K562 (cell line): Measurements from ENCODE around the gene MYADM. TPM values are rescaled to one million over a fixed set of nuclear protein-coding genes. Genes with fewer than 3 reads are reported as not detected.

Source experiments
- ATAC-seq: fragments of 200-7000 bp; cut with Tn5 transposase; 3 replicates; pipeline ENCODE4 v1.9.1; 2020; ENCODE audit warnings: moderate library complexity
- BruUV-seq: library from RNA; stranded (reverse); fragments of 400-500 nt; replicated peaks from 2 replicates; lab custom pipeline; 2021; lab: Mats Ljungman, UMichigan
- CTCF ChIA-PET: fragments of 300-600 bp; formaldehyde crosslinking; extraction: SDS; loops from one replicate; lab custom pipeline; 2021; ENCODE audit warnings: low intra/inter-chr PET ratio; lab: Yijun Ruan, JAX
- POLR2A ChIA-PET: fragments of 300-600, 350-650 bp; sonication (Branson Sonifier 250); formaldehyde crosslinking; extraction: SDS; loops from one replicate; lab custom pipeline; 2021; ENCODE audit warnings: antibody characterized with exemption, inconsistent platforms; lab: Yijun Ruan, JAX
- DNase-seq, 4 experiments: peaks; one replicate each; pipeline versions ENCODE4 v3.0.0 to v3.0.0-alpha.2; 2011 to 2018; ENCODE audit warnings: low spot score in 3 of 4, mixed read lengths in 3 of 4; ENCODE audit errors: extremely low read depth in 1 of 4
- FAIRE-seq: peaks from 2 replicates; lab custom pipeline; 2011; peaks lifted over from hg19 to GRCh38; lab: Jason Lieb, UNC
- H2AFZ ChIP-seq: 2 replicates; pipeline ENCODE4 v1.6.0; 2011; ENCODE audit warnings: low read depth, low read length, control low read depth, inconsistent platforms
- H3K27ac ChIP-seq: fragments of 200-600 bp; 3 replicates; pipeline ENCODE4 v1.8.0; 2011; ENCODE audit warnings: low read depth, mild to moderate bottlenecking, control low read depth, inconsistent platforms, low read length, moderate library complexity, mixed read lengths; ENCODE audit errors: extremely low read depth
- H3K27me3 ChIP-seq, 2 experiments: fragments of 300-600 bp in 1 of 2; 2 replicates in 1 of 2; 3 replicates in 1 of 2; pipeline versions ENCODE4 v1.6.0 to v1.8.0; 2011; ENCODE audit warnings: inconsistent platforms in 2 of 2, low read length in 2 of 2, mild to moderate bottlenecking in 1 of 2, mixed read lengths in 1 of 2, moderate library complexity in 1 of 2; ENCODE audit not compliant: control insufficient read depth in 2 of 2, insufficient read depth in 2 of 2
- H3K36me3 ChIP-seq: fragments of 300-600 bp; 3 replicates; pipeline ENCODE4 v1.8.0; 2011; ENCODE audit warnings: mild to moderate bottlenecking, low read length, inconsistent platforms; ENCODE audit not compliant: control insufficient read depth, insufficient read depth
- H3K4me1 ChIP-seq, 2 experiments: fragments of 200-600 bp in 1 of 2; replicated peaks in 1 of 2; 2 replicates in 1 of 2; 3 replicates in 1 of 2; pipeline versions ENCODE4 v1.5.1 to v1.8.0; 2011; ENCODE audit warnings: inconsistent platforms in 2 of 2, low read length in 2 of 2, mild to moderate bottlenecking in 1 of 2, mixed read lengths in 1 of 2, moderate library complexity in 1 of 2; ENCODE audit not compliant: control insufficient read depth in 2 of 2, insufficient read depth in 2 of 2
- H3K4me2 ChIP-seq: 2 replicates; pipeline ENCODE4 v1.6.1; 2011; ENCODE audit warnings: low read length, control low read depth, inconsistent platforms, mixed read lengths; ENCODE audit not compliant: insufficient read depth
- H3K4me3 ChIP-seq: fragments of 200-600 bp; sonication (generic), shearing (Covaris generic); 2 replicates; pipeline ENCODE4 v1.5.1; 2016; ENCODE audit warnings: control low read depth, inconsistent platforms
- H3K79me2 ChIP-seq: fragments of 200-600 bp; 3 replicates; pipeline ENCODE4 v1.8.0; 2011; ENCODE audit warnings: low read length, inconsistent platforms; ENCODE audit not compliant: control insufficient read depth, insufficient read depth
- H3K9ac ChIP-seq, 2 experiments: 2 replicates each; pipeline versions ENCODE4 v1.6.0 to v1.6.1; 2011; ENCODE audit warnings: low read depth in 2 of 2, low read length in 2 of 2, control low read depth in 1 of 2, inconsistent platforms in 1 of 2, mild to moderate bottlenecking in 1 of 2, mixed read lengths in 1 of 2; ENCODE audit not compliant: insufficient read depth in 1 of 2
- H3K9me1 ChIP-seq: one replicate; pipeline ENCODE4 v1.6.0; 2011; ENCODE audit warnings: inconsistent platforms, mild to moderate bottlenecking, low read length, moderate library complexity; ENCODE audit not compliant: control insufficient read depth, insufficient read depth
- H3K9me3 ChIP-seq: replicated peaks from 2 replicates; pipeline ENCODE4 v1.5.1; 2011; ENCODE audit warnings: low read depth, low read length, inconsistent platforms; ENCODE audit not compliant: control insufficient read depth, insufficient read depth
- H4K20me1 ChIP-seq: replicated peaks from 2 replicates; pipeline ENCODE4 v1.6.1; 2011; ENCODE audit warnings: low read length, inconsistent platforms, mixed read lengths; ENCODE audit not compliant: control insufficient read depth, insufficient read depth
- ARID1B ChIP-seq: fragments of 450-650 bp; IDR thresholded peaks from 2 replicates; pipeline ENCODE4 v1.6.1; 2016; ENCODE audit warnings: antibody characterized with exemption, mild to moderate bottlenecking, inconsistent platforms
- BDP1 ChIP-seq: IDR thresholded peaks from 3 replicates; pipeline ENCODE4 v1.6.1; 2011; ENCODE audit not compliant: insufficient read length, insufficient read depth
- KAT2B ChIP-seq: IDR thresholded peaks from one replicate; pipeline ENCODE4 v1.6.1; 2012; ENCODE audit warnings: low read depth, mild to moderate bottlenecking, control low read depth, inconsistent platforms, low read length, moderate library complexity
- KDM2B ChIP-seq: fragments of 250-450 bp; sonication (Bioruptor Pico); IDR thresholded peaks from 2 replicates; pipeline ENCODE4 v1.8.0; 2021; ENCODE audit warnings: mild to moderate bottlenecking, moderate library complexity
- RBFOX2 ChIP-seq: fragments of 200-400 bp; formaldehyde crosslinking; IDR thresholded peaks from 2 replicates; pipeline ENCODE4 v1.6.1; 2017; ENCODE audit warnings: low read depth, mild to moderate bottlenecking, low read length, moderate library complexity
- ZZZ3 ChIP-seq: fragments of 450-650 bp; IDR thresholded peaks from 2 replicates; pipeline ENCODE4 v1.6.1; 2016; ENCODE audit warnings: antibody characterized with exemption, mild to moderate bottlenecking, moderate library complexity
- WGBS: fragments of 100-300 bp; shearing (Covaris generic); methylation state at CpG from one replicate; pipeline ENCODE4 v1.1.6; 2016; ENCODE audit warnings: low coverage, mixed read lengths; ENCODE audit not compliant: insufficient coverage; ENCODE audit errors: missing lambda C conversion rate; 5-methylcytosine and 5-hydroxymethylcytosine counted together
- in situ Hi-C: fragments of 300-500 bp; cut with MboI; formaldehyde crosslinking; loops from 4 replicates; pipeline ENCODE4 v1.15.0; 2018; ENCODE audit warnings: inconsistent platforms, mixed read lengths
- intact Hi-C: fragments of 100-400 bp; cut with micrococcal nuclease; formaldehyde crosslinking; loops from 2 replicates; pipeline ENCODE4 v1.14.2; 2022
- polyA plus RNA-seq, 8 experiments: library from polyadenylated mRNA; depleted of rRNA in 4 of 8; stranded (reverse) in 5 of 8; unstranded in 3 of 8; fragments of >200 nt; fragmentation: Nextera tagmentation in 2 of 8; fragmentation: Illumina TruSeq in 1 of 8; extraction: Ambion mirVana in 2 of 8; extraction: Trizol in 1 of 8; gene quantifications; 2 replicates each; pipeline versions ENCODE4 v1.2.1 to v1.2.3, GENCODE V29; 2011 to 2014; ENCODE audit warnings: inconsistent platforms in 1 of 8, missing spikeins in 1 of 8
- total RNA-seq, 7 experiments: library from RNA; depleted of rRNA in 6 of 7; stranded (reverse); fragments of >200 nt in 6 of 7; fragmentation: Illumina TruSeq in 2 of 7; extraction: Trizol in 2 of 7; gene quantifications; 2 replicates each; pipeline versions ENCODE4 v1.2.1 to v1.2.3, GENCODE V29; 2011 to 2021; ENCODE audit warnings: low replicate concordance in 1 of 7

MYADM gene
- total and polyA plus RNA-seq, 9 of the 15 experiments (the other 6 are each of a cell fraction or from before 2014, with no cell fraction given) = 4.5 to 70.3 (median 14.4) TPM

DNA sequence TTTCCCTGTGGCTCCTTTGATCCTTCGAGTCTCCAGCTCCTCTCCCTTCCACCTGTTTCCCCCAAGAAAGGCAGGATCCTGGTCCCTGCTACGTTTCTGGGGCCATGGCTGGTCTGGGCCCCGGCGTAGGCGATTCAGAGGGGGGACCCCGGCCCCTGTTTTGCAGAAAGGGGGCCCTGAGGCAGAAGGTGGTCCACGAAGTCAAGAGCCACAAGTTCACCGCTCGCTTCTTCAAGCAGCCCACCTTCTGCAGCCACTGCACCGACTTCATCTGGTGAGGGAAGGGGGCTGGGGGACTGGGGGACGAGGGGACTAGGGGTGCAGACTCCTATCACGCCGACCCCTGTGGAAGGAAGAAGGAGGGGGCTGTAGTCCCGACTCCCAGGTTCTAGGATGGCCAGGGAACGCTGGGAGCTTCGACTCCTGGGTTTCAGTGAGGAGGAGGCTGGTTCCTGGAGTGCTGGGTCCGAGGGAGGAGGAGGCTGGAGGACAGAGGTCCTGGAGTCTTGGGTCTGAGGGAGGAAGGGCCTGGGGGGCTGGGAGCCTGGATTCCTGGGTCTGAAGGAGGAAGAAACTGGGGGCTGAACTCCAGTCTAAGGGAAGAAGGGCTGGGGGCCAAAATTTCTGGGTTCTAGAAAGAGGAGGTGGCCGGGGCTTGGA is 14.8 kb downstream of the MYADM start:
- Histone ChIP-seq H3K9me3 (no peaks in the 10 kb centered on the region), H3K36me3 (no peaks in the 10 kb centered on the region), H3K27me3 (peaks cover 15 to 17% of the 10 kb centered on the region in 2 experiments; a peak in 4 of 5 replicates), H3K4me1 (peaks cover 0 to 36% of the 10 kb centered on the region in 2 experiments; a peak in 3 of 5 replicates), H2AFZ (peak overlapping the region; percentile 38), H4K20me1 (no peaks in the 10 kb centered on the region), H3K4me2 (no peak overlapping the region), H3K4me3 (peak overlapping the region; percentile 34)
- ATAC-seq = no peak
- 33% methylated on average over 7 of the region's 18 CpGs for WGBS
- no TSS peak for BruUV-seq
- in situ Hi-C loops (no loop called here), intact Hi-C loops (no loop called here)
- no peak for DNase-seq
- CTCF ChIA-PET = interaction anchor here (1.6 kb wide), 1 partner anchor 40 kb away, joined by 7 read pairs; no protein-coding TSS in a partner anchor
- no peak for TF ChIP-seq ARID1B
- no peak for TF ChIP-seq ZZZ3
- no peak for TF ChIP-seq BDP1
- TF ChIP-seq KAT2B = no peak
- 0 out of 2 replicates have a peak, but pooled peaks have one; percentile 1 for TF ChIP-seq RBFOX2
- no peak for TF ChIP-seq KDM2B
- TF ChIP-seq, all 486 proteins: peak for 1
- H3K27ac ChIP-seq = no peak overlapping the region
- 0 out of 4 replicates have a peak overlapping the region, but pooled peaks of 1 of the 2 experiments have one; percentile 73 for H3K9ac ChIP-seq
- H3K79me2 ChIP-seq = no peaks in the 10 kb centered on the region
- no peak for FAIRE-seq
- POLR2A ChIA-PET = no interaction called here
- H3K9me1 ChIP-seq = no peaks in the 10 kb centered on the region
